HG02938 (cell line): Measurements from ENCODE around the gene NAXE.
"Not testable (repeated sequence)": the region's sequence is repeated elsewhere in the genome, so short reads cannot be mapped to it uniquely, and the experiment has no call there.

Experiments
- ATAC-seq: cut with Tn5 transposase; IDR thresholded peaks from one replicate; pipeline ENCODE4 v1.9.1; 2021; ENCODE audit warnings: mild to moderate bottlenecking, moderate library complexity; ENCODE audit not compliant: unreplicated experiment

Gene NAXE

GRCh38 chr1:156592158-156592909, 758 bp downstream of the NAXE start:
- no peak for ATAC-seq

DNA sequence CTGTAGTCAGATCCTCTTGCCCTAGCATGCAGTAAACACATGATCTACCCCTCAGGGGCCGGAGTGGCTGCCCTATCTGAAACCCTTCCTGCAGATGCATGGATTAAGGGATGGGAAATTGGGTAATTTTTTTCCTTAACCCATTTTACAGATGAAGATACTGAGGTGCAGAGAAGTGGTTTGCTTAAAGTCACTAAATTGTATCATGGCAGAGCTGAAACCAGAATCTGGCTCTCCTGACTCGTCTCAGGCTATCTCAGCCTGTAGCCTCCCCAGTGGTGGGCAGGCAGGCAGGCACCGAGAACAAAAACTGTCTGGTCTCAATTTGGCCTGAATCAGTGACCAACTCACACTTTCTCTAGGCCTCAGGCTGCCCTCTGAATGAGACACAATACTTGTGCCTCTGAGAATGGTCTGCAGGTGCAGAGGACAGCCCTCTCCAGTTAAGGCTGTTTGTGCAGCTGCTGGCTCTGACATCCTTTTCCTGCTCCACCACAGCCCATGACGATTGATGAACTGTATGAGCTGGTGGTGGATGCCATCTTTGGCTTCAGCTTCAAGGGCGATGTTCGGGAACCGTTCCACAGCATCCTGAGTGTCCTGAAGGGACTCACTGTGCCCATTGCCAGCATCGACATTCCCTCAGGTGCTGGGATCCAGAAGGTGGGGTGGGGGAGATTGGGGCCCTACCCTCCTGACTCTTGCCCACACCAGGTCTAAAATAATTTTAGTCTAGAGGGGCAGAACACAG, 1.5 kb downstream of the NAXE start:
- ATAC-seq: no peak

- no peak for ATAC-seq
Observed at GRCh38 chr1:156593661-156593989, 2.0 kb downstream of the NAXE start.

DNA sequence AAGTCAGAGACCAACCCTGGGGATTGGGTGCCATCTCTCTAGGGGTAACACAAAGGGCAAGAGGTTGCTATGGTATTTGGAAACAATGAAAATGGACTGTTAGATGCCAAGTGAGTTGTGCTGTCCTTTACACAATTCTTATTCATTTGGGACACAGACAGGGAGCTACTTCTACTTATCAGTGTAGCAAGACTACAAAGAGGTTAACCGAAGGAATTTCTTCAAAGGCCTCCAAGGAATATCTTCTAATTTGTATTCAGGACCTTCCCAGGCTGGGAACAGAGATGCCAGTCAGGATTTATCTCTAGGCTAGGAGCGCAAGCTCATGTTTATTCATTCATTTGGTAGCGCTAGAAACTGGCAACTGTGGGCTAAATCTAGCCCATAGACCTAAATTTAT, 2.6 kb downstream of the NAXE start:
- no peak for ATAC-seq

- ATAC-seq: no peak
Observed at GRCh38 chr1:156595016-156595415, 3.4 kb downstream of the NAXE start.

- ATAC-seq: no peak
Observed at GRCh38 chr1:156596426-156596825, 4.8 kb downstream of the NAXE start.

- no peak for ATAC-seq
Observed at GRCh38 chr1:156598125-156598524, 6.5 kb downstream of the NAXE start.

DNA sequence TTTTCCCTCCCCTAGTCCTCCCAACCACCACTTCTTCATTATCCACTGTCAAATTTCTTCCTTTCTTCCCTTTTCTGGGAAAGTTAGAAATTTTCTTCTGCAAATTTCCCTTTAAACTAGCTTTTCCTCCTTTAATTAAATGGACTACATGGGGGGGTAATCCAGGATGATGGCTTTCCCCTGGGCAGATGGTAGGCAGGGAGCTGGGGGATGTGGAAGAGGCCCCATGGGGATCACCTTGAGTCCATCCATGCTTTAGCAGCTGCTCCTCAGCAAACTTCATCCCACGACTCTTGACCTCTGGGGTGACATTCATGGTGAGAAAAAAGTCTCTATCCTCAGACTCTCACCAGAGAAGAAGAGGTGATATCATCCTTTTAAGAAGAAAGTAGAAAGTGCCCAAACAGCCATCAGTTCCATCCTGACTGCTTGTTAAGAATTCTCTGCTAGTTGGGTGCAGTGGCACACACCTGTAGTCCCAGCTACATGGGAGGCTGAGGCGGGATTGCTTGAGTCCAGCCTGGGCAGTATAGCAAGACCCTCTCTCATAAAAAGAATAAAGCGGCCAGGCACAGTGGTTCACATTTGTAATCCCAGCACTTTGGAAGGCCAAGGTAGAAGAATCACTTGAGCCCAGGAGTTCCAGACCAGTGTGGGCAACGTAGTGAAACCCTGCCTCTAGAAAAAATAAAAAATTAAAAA, 7.3 kb downstream of the NAXE start:
- no peak for ATAC-seq

DNA sequence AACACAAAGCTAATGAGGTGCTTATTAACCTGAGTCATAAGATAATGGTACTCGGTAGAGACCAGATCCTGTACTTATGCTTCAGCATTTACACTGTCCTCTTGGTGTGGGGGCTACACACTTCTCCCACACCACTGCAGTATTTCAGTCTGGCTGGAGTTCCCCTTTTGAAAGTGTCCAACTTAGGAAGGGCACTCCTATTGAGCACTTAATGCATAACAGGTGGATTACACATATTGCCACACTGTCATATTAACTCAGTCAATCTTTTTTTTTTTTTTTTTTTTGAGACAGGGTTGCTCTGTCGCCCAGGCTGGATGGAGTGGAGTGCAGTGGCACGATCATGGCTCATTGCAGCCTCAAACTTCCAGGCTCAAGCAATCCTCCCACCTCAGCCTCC, 8.2 kb downstream of the NAXE start:
- no peak for ATAC-seq

- no peak for ATAC-seq
Observed at GRCh38 chr1:156600733-156601121, 9.2 kb downstream of the NAXE start.

DNA sequence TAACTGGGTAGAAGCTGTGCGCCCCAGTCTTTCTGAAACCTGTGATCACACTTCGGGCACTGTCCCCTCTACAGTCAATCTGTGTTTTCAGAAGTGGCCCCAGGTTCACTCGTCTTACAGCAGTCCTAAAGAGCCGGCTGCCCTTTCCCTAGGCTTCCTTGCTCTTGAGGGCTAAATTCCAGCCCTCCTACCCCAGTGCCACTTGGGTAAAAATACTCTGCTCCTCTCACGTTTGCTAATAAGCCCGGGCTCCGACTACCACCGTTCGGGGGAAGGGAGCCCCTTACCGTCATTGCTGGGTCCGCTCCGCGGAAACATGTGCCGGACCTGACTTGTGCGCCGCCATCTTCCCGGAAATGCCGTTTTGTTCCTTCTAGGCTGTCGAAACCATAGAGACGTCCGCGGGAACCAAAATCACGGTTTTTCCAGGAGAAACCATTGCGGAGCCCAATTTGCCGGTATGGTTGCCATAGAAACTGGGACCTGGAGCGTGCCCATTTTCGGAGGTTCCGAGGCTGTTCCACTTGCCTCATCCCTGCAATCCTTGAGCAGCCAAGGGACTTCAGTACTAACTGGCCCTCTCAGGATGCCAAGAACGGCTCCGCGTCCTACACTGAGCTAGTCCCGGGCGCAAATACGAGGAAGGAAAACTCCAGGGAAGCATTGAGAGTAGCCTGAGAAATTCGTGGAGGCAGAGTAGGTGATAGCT, 9.7 kb downstream of the NAXE start, which contains the start of gene GPATCH4:
Gene GPATCH4, minus strand, starts transcription at position 358 of the 709 bp plus-strand sequence.
- ATAC-seq: no peak

DNA sequence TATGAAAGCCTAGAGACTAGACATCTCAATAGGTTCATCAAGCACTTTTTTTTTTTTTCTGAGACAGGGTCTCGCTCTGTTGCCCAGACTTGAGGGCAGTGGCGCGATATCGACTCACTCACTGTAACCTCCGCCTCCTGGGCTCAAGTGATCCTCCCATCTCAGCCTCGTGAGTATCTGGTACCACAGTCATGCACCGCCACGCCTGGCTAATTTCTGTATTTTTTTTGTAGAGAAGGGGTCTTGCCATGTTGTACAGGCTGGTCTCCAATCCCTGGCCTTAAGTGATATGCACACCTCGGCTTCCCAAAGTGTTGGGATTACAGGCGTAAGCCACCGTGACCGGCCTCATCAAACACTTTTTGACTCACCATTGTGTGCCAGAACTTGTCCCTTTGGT, 10.3 kb downstream of the NAXE start:
- ATAC-seq: no peak

DNA sequence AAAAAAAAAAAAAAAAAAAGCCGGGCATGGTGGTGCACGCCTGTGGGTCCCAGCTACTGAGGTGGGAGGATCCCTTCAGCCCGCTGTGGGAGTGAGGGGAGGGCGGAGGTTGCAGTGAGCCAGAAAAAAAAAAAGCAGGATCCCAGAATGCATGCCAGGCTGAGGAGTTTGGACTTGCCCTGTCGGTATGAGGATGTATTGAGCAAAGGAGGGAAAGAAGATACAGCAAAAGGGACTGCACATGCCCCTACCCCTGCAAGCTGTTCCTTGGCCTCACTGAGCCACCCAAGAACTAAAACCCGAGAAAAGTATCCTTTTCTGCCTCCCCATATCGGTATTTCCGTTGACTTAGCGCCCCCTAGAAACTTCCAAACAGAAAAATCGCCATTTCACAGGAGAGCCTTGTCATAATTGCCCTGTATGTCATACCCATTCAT, 11.0 kb downstream of the NAXE start:
- no peak for ATAC-seq

GRCh38 chr1:156607344-156607743, 15.8 kb downstream of the NAXE start:
- ATAC-seq: not testable (repeated sequence)

- ATAC-seq: no peak
Observed at GRCh38 chr1:156608036-156608674, 16.6 kb downstream of the NAXE start.

DNA sequence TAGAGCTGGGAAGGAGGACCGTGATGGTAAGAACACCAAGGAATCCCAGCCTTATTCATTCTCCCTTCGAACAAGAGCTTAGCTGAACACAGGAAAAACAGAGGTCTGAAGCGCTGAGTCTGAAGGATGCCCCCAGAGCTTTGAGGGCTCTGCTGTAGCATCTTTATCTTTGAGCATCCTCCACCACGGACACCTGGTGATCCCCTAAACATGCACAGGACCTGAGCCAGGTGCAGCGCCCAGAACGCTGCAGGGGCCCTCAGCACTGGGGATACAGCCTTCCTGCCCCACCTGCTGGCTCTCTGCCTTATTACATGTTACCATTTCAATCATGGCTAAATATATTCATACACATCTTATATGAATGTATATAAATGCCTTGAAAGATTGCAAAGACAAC, 17.4 kb downstream of the NAXE start:
- no peak for ATAC-seq

GRCh38 chr1:156610072-156610471, 18.5 kb downstream of the NAXE start:
- not testable (repeated sequence) for ATAC-seq

- no peak for ATAC-seq
Observed at GRCh38 chr1:156612666-156613065, 21.1 kb downstream of the NAXE start.

DNA sequence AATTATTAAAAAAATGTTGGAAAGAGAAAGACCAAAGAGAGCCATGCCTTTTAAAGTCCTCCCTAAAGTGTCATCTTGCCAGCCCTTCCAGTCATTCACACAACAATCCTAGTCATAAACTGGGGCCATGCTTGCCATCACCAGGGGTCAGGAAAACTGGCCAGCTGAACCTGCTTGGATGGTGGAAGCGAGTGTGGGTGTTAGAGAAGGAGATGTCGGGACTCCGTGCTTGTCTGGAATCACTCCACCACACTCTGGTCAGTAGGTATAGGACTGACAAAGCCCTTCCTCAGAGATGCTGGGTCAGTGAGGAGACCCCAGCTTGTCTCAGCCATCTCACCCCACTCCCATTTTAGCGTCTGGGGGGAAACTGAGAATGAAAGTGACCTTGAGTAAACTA, 24.4 kb downstream of the NAXE start:
- ATAC-seq: no peak

- no peak for ATAC-seq
Observed at GRCh38 chr1:156616463-156616862, 24.9 kb downstream of the NAXE start.
